GM21576 (cell line): ENCODE measurements around the gene GLTP.

Experiments
- ATAC-seq: cut with Tn5 transposase; IDR thresholded peaks from one replicate; pipeline ENCODE4 v1.9.1; 2021; ENCODE audit warnings: mild to moderate bottlenecking, moderate library complexity; ENCODE audit not compliant: unreplicated experiment

The GLTP gene

DNA sequence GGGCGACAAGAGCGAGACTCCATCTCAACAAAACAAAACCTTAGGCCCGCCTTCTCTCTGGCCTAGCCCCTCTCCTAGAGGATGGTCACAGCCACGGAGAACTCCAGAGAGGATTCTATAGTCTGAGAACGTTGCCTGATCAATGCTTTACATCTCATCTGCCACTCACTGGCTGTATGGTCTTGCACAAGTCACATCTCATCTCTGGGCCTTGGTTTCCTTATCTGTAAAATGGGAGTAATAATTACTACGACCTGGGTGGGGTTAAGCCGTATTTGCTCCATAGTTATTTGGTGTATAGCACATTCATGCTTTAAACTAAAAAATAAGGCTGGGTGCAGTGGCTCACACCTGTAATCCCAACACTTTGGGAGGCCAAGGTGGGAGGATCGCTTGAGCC lies 55.6 kb downstream of the GLTP start:
- no peak for ATAC-seq

DNA sequence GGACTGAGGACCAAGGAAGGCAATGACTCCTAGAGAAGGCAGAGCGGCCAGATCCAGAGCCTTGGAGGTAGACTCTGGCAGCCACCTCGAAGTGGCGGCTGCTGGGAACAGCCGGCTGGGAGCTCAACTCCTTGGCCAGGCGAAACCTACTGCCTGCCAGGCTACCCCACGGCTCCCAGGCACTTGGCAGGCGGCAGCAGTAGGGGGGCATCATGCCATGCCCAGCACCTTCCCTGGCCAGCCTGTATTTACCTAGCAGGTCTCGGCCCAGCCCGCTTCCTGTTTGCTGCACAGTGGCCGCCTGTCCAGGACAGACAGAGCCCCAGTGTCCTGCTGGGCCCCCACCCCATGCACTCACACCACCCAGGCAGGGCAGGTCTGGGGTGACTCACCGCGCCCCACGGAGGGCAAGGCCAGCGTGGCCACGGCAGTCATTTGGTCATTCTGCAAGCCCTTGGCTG lies 57.4 kb downstream of the GLTP start:
- no peak for ATAC-seq

DNA sequence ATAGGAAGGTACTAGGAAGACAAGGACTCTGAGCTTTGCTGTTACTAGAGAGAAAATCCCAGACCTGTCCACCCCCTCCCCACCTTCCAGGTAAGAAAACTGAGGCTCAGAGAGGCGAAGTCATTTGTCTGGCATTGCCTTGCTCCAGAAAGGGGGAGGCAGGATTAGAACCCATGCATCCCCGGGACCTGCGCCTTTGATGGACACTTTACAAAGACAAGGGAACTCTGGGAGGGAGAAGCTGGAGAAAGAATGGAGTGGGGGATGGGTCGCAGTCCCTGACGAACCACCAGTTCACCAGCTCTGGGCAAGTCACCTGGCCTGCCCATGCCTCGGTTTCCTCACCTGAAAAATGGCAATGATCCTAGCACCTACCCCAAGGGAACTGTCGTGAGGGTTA lies 57.9 kb downstream of the GLTP start:
- no peak for ATAC-seq

DNA sequence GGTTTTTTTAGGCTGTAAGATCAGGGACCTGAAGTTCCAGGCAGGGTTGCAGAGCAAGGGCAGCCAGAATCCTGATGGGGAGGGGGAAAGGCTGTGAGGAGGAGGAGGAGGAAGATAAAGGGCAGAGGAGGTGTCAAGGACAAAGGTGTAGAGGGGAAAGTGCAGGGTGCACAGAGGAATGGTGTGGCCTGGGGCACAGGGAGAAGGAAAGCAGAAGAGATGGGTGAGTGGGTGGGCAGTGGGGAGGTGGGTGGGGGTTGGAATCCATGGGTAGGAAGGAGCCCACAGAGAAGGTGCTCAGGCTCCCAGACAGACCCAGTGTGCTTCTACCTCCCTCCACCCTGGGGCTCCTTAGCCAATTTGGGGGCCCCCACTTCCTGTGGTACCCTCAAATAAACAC lies 58.4 kb downstream of the GLTP start:
- no peak for ATAC-seq

DNA sequence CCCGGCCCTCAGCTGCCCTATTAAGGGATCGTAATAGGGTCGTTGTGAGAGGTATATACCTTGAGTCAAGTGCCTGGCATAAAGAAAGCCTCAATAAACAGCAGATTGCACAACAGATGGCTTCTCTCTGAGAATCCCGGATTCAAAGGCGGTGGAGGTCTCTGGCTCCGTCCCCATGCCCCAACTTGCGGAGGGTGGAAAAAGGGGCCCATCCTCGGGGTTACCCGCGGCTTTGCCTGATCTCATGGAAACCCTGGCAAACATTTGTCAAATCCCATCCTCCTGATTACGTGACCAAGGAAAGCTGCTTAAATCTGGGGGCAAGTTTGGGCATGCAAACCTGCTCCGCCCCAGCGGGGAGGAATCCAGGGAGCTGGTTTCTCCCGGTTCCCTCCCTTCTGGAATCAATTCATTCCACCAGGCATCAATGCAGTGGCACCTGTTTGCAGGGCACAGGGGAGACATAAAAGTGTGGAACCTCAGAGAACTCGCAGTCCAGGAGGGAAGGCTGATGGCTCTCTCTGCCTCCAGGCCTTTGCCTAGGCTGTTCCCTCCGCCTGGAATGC lies 59.4 kb downstream of the GLTP start:
- no peak for ATAC-seq

DNA sequence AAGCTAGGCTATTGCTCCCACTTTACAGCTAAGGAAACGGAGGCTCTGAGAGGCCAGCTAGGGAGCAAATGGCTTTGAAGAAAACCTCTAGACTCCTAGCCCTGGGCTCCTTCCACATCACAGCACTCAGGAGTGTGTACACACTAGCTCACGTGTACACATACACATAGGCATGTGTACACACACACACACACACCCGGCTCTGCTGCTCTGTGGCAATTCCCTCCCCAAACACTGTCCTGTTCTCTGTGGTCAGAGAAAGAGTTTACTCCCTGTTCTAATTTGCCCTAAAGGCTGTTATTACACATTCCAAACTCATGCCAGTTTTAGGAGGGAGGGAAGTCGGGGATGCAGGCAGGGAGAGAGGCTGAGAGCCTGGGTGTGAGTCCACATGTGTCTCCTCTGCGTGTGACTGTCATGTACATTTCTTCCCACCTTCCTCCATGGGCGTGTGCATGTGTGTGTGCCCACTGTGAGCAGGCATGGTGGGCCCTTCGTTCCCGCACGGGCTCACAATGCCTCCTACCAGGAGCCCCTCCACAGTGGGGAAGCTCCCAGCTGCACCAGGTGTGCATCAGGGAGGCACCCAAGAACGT lies 61.3 kb downstream of the GLTP start:
- ATAC-seq, result no peak

DNA sequence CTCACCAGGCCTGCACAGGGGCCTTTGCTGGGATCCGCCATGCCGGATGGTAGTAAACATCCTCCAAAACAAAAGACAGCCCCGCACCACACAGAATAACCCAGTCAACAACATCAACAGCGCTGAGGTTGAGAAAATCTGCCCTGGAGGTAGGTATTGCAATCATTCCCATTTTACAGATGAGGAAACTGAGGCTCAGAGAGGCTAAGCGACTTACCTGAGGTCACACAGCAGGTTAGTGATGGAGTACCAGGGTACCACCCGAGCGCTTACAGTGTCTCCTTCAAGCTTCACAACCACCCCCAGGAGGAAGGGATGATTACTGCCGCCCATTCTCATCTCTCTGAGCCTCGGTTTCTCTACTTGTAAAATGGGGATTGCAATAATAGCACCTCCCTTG lies 62.1 kb downstream of the GLTP start:
- no peak for ATAC-seq

DNA sequence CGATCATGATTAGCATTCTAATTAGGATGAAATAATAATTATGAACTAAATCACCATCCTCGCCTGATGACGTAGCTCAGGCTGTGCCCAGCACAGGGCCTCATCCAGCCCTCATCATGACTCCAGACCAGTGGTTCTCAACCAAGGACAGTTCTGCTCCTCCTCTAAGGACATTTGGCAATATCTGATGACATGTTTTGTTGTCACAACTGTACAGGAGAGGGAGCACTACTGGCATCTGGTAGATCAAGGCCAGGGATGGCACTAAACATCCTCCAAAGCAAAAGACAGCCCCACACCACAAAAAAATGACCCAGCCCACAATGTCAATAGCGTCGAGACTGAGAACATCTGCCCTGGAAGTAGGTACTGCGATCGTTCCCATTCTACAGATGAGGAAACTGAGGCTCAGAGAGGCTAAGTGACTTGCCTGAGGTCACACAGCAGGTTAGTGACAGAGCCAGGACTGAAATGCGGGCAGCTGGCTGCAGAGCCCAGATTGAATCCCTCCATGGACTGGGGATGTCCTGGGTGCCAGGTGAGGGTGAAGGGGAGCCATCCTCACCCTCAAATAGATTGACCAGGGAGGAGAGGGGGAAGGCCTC lies 62.6 kb downstream of the GLTP start:
- no peak for ATAC-seq

DNA sequence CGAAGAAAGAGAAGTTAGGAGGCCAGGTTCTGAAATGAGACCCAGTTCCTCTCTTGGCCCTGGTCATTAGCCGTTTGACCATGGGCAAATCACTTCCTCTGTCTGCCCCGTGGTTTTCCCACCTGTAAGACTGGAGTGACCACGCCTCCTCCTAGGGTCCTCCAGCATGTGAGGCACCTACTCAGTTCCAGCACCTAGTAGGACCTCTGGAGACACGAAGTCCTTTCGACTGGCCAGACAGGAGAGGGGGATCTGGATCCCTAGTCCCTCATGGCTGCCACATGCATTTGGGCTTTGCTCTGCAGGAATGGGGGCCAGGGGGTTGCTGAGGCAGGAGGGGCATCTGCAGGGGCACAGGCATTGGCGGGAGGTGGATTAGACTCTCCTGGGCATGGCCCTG lies 63.5 kb downstream of the GLTP start:
- ATAC-seq, result no peak

DNA sequence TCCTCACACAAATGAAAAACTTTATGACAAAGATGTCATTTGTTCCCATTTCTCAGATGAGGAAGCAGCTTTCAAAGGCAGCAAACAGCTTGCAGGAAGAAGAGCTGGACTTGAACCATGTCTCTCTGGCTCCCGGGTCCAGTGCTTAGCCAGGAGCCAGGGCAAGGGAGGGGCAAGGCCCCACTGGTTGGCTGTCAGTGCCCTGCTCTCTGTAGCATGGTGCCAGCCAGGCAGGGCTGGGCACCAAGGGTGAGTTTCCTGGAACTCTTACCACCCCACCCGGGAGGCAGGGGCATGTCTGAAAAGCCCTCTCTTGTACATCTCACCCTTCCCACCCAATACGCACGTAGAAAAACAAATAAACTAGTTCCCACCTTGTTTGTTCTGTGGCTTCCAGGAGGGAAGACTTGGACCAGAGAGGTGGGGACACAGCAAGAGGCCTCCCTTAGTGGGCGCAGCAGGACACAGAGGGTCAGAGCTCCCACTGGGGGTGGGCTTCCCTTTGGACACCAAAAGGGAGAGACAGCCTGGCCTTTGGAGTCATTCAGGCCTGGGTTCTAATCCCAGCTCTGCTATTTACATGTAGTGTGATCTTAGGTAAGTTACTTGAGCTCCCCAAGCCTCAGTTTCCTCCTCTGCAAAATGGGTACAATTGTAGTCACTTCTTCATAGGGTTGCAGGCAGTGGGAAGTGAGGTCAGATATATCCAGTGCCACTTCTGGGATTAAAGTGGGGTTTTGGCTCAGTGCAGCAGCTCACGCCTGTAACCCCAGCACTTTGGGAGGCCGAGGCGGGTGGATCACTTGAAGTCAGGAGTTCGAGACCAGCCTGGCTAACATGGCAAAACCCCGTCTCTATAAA lies 64.4 kb downstream of the GLTP start:
- no peak for ATAC-seq

DNA sequence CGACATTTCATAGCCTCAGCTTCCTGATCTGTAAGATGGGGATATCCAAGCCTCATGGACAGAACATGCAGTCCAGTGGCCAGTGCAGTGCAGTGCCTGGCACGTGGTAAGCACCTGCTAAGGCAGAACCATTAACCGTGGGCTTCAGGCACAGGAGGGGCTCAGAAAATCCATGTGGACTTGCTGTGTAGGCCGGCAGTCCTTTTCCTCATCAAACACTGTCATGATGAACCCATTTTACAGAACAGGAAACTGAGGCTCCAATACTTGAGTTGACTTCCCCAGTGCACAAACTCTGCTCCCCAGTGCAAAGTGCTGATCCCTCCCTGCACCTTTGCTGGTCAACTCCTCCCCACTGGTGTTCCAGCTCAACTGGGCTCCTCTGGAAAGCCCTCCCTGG lies 65.1 kb downstream of the GLTP start:
- no peak for ATAC-seq

DNA sequence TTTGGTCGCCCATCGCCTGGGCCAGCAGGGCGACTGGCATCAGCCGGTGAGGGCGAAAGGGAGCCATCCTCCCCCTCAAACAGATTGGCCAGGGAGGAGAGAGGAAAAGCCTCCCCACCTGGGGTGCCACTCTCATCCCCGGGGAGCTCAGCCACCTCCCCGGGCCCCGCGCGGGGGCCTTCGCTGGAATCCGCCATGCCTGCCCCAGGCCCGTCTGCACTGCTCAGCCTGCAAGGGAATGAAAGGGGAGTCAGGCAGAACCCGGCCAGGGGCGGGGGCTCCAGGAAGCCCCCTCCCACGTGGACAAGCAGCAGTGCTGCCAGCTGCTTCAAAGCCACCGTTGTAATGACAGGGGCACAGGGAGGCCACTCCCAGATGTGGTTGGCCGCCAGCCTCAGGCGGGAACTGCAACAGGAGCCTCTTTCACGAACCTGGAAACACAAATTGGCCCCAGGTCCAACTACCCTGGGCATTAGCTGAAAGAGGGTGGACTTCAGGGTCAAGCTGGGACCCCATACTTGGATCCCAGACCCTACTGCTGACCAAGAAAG lies 65.7 kb downstream of the GLTP start:
- no peak for ATAC-seq

DNA sequence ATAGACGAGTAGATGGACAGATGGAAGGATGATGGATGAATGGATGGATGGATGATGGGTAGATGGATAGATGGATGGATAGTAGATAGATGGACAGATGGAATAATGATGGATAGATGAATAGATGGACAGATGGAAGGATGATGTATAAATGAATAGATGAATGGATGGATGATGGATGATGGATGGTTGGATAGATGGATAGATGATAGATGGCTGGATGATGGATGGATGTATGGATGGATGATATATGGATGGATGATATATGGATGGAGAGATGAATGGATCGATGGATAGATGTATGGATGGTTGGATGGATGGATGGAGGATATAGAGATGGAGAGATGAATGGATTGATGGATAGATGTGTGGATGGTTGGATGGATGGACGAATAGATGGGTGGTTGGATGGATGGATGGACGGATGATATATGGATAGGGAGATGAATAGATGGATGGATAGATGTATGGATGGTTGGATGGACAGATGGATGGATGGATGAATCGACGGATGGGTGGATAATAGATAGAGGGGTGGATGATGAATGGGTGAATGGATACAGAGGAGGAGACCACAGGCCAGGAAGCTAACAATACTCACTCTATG lies 66.4 kb downstream of the GLTP start:
- ATAC-seq, result no peak

DNA sequence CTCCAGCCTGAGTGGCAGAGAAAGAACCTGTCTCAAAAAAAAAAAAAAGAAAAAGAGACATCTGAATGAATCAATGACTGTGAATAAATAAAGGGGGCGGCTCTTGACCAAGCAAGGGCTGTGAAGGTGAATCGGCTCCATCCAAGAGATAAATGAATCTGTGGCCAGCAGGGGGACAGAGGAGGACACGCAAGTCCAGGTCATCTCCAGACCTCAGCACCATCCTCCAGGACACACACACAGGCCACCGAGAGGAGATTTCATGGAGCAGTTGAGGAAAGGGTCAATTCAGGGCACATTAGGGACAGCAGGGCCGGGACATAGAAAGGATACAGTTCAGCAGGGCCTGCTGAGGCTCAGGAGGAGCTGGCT lies 68.7 kb downstream of the GLTP start:
- no peak for ATAC-seq

DNA sequence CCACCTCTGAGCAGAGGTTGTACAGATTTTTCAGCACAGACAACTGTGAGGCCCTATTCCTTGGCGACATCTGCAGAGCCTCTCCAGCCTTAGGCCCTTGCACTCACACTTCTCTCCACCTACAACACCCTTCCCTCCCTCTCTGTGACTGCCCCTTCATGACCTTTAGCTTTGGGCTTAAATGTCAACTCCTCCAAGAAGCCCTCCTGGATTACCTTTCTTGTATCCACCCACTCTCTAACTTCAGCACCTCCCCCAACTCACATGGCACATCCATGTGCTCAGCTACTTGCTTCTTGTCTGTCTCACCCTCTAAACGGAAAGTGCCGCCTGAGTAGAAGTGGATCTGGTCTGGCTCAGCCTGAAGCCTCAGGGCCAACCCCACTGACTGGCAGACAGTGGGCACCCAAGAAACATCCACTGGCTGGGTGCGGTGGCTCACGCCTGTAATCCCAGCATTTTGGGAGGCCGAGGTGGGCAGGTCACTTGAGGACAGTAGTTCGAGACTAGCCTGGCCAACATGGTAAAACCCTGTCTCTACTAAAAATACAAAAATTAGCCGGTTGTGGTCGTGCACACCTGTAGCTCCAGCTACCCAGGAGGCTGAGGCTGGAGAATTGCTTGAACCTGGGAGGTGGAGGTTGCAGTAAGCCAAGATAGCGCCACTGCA lies 69.3 kb downstream of the GLTP start:
- no peak for ATAC-seq

DNA sequence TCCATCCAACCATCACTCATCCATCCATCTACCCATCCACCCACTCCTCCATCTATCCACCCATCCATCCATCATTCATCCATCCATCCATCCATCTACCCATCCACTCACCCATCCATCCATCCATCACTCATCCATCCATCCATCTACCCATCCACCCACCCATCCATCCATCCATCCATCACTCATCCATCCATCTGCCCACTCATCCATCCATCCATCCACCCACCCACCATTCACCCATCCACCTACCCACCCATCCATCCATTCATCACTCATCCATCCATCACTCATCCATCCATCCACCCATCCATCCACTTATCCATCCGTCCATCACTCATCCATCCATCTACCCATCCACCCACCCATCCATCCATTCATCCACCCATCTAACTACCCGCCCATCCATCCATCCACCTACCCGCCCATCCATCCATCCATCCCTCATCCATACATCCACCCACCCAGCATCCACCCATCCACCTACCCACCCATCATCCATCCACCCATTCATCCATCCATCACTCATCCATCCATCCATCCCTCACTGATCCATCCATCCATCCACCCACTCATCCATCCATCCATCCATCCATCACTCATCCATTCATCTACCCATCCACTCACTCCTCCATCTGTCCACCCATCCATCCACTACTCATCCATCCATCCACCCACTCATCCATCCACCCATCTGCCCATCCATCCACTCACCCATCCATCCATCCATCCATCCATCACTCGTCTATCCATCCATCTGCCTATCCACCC lies 71.3 kb downstream of the GLTP start:
- ATAC-seq, result no peak

DNA sequence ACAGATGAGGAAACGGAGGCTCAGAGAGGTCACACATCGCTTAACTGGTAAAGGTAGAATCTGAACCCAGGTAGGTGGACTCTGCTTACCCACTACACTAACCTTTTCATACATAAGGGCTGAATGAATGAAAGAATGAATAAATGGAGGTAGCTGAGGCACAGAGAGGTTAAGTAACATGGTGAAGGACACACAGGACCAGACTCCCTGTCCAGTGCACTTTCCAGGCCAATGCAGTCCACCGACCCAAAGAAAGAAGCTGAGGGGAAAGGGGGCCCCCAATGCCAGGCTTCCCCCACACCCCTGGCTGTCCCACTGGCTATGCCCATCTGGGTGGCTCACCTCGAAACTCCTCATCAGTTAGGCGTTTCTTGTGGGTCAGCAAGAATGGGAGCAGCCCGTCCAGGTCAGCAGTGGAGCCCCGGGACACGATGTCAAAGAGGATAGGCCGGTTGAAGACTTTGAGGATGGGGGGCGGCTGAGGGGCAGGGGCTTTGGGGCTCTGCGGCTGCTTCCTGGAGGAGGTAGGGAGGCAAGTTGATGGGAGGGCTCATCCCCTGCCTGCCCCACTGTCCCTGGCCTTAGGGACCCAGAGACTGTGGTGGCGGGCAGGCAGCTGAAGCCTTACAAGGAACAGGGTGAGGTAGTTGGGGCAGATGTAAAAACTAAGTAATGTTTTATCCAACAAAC lies 72.2 kb downstream of the GLTP start:
- no peak for ATAC-seq

DNA sequence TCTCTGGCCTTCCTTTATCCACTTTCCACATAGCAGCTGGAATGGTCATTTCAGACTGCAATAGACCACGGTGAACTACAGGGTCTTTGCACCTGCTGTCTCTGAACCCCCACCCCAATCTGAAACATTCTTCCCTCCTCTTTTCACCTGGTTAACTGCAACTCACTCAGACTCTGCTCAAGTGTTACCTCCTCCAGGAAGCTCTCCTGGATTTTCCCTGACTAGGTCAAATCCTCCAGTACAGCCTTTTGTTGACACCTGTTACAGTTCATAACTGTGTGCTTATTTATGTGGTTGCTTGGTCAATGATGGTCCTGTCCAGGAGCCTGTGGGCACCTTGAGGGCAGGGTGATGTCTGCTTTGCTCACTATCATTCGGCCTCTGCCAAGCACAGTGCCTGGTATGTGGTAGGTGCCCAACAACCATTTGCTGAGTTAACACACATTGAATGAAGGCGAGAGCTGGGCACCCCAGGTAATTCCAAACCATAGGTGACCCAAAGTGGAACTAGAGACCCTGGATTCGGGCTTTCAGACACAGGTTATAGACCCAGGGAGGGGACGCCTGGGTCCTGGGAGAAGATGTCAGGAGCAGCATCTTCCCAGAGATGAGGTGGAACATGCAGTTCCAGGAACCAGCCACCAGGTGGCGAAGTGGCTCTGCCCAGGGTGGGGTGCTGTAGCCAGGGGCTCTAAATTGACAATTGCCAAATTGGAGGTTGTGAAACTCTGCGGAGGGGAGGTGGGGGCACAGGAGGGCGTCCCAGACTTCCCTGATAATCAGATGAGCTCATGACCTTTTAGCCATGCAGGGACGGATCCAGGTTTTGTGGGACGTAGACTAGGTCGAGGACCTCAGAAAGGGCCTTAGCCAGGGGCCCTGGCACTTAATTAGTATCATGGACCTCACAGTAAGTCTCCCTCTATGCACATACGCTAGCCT lies 75.2 kb downstream of the GLTP start:
- ATAC-seq, result no peak
